Measurements from ENCODE around the gene NSMCE4A. TPM values are rescaled to one million over a fixed set of nuclear protein-coding genes. Genes with fewer than 3 reads are reported as not detected.
A peak's percentile ranks its signal among the peaks of the same experiment; 100 is the strongest.
"Not testable (repeated sequence)": the region's sequence is repeated elsewhere in the genome, so short reads cannot be mapped to it uniquely, and the experiment has no call there.

Gene NSMCE4A
- polyA plus RNA-seq, 4 donors: 55.8 to 79.2 (median 63.8) TPM

- H3K27me3 ChIP-seq (ENCODE audit: control insufficient read depth in 3 of 3, insufficient read depth in 3 of 3, low read length in 3 of 3): no peaks in the 10 kb centered on the region
- DNase-seq (no peak), FAIRE-seq (no peak)
- no peak overlapping the region for H3K4me3 ChIP-seq (ENCODE audit: low read depth in 1 of 3, low read length in 3 of 3)
- H3K27ac ChIP-seq (ENCODE audit: low read depth in 1 of 3, low read length in 2 of 3): no peak overlapping the region
- H3K36me3 ChIP-seq (ENCODE audit: control insufficient read depth in 3 of 3, insufficient read depth in 2 of 3, low read depth in 1 of 3, low read length in 3 of 3): no peaks in the 10 kb centered on the region
- H3K4me1 ChIP-seq (ENCODE audit: control insufficient read depth in 3 of 3, insufficient read depth in 2 of 3, low read depth in 1 of 3, low read length in 2 of 3): no peaks in the 10 kb centered on the region
- WGBS, 3 donors: 71 to 75% (median 72%) methylated on average over 1 of the region's 1 CpG
- H3K9me3 ChIP-seq (ENCODE audit: control insufficient read depth in 2 of 2, insufficient read depth in 1 of 2, low read depth in 1 of 2, low read length in 1 of 2): peaks cover 0 to 9% of the 10 kb centered on the region in 2 donors
These were observed 26.7 kb upstream of the NSMCE4A start for GRCh38 chr10:122001698-122002097.

- no peak overlapping the region for H3K27ac ChIP-seq (ENCODE audit: low read depth in 1 of 3, low read length in 2 of 3)
These were observed 24.3 kb upstream of the NSMCE4A start for GRCh38 chr10:121999301-121999700.

GRCh38 chr10:121998462-121998861 is 23.4 kb upstream of the NSMCE4A start:
- Histone ChIP-seq H3K36me3 (ENCODE audit: control insufficient read depth in 3 of 3, insufficient read depth in 2 of 3, low read depth in 1 of 3, low read length in 3 of 3) (no peaks in the 10 kb centered on the region), H3K27me3 (ENCODE audit: control insufficient read depth in 3 of 3, insufficient read depth in 3 of 3, low read length in 3 of 3) (no peaks in the 10 kb centered on the region), H3K27ac (ENCODE audit: low read depth in 1 of 3, low read length in 2 of 3) (no peak overlapping the region), H3K4me1 (ENCODE audit: control insufficient read depth in 3 of 3, insufficient read depth in 2 of 3, low read depth in 1 of 3, low read length in 2 of 3) (peaks cover 0 to 21% (median 0%) of the 10 kb centered on the region in 3 donors), H3K4me3 (ENCODE audit: low read depth in 1 of 3, low read length in 3 of 3) (no peak overlapping the region), H3K9me3 (ENCODE audit: control insufficient read depth in 2 of 2, insufficient read depth in 1 of 2, low read depth in 1 of 2, low read length in 1 of 2) (peaks cover 0 to 7% of the 10 kb centered on the region in 2 donors)
- DNase-seq (no peak), FAIRE-seq (no peak)
- whole genome bisulfite sequencing, 3 donors: 67 to 75% (median 72%) methylated on average over 6 of the region's 6 CpGs

More at GRCh38 chr10:121999301-121999700, 24.3 kb upstream of the NSMCE4A start:
- Histone ChIP-seq H3K4me1 (ENCODE audit: control insufficient read depth in 3 of 3, insufficient read depth in 2 of 3, low read depth in 1 of 3, low read length in 2 of 3) (peaks cover 0 to 13% (median 0%) of the 10 kb centered on the region in 3 donors), H3K27me3 (ENCODE audit: control insufficient read depth in 3 of 3, insufficient read depth in 3 of 3, low read length in 3 of 3) (no peaks in the 10 kb centered on the region), H3K36me3 (ENCODE audit: control insufficient read depth in 3 of 3, insufficient read depth in 2 of 3, low read depth in 1 of 3, low read length in 3 of 3) (no peaks in the 10 kb centered on the region), H3K9me3 (ENCODE audit: control insufficient read depth in 2 of 2, insufficient read depth in 1 of 2, low read depth in 1 of 2, low read length in 1 of 2) (peaks cover 0 to 7% of the 10 kb centered on the region in 2 donors), H3K4me3 (ENCODE audit: low read depth in 1 of 3, low read length in 3 of 3) (no peak overlapping the region)
- WGBS, 3 donors: 94 to 97% (median 95%) methylated on average over 4 of the region's 4 CpGs
- FAIRE-seq (no peak), DNase-seq (no peak)

GRCh38 chr10:121994429-121994941 is 19.5 kb upstream of the NSMCE4A start:
- Histone ChIP-seq H3K27ac (ENCODE audit: low read depth in 1 of 3, low read length in 2 of 3) (peak overlapping the region in 2 of 3 donors; percentile 70 to 74), H3K27me3 (ENCODE audit: control insufficient read depth in 3 of 3, insufficient read depth in 3 of 3, low read length in 3 of 3) (no peaks in the 10 kb centered on the region), H3K4me3 (ENCODE audit: low read depth in 1 of 3, low read length in 3 of 3) (no peak overlapping the region), H3K4me1 (ENCODE audit: control insufficient read depth in 3 of 3, insufficient read depth in 2 of 3, low read depth in 1 of 3, low read length in 2 of 3) (peaks cover 0 to 30% (median 0%) of the 10 kb centered on the region in 3 donors), H3K9me3 (ENCODE audit: control insufficient read depth in 2 of 2, insufficient read depth in 1 of 2, low read depth in 1 of 2, low read length in 1 of 2) (peaks cover 0 to 6% of the 10 kb centered on the region in 2 donors), H3K36me3 (ENCODE audit: control insufficient read depth in 3 of 3, insufficient read depth in 2 of 3, low read depth in 1 of 3, low read length in 3 of 3) (no peaks in the 10 kb centered on the region)
- WGBS, 3 donors: 9 to 26% (median 25%) methylated on average over 10 of the region's 10 CpGs
- DNase-seq (peak; percentile 77 to 79), FAIRE-seq (no peak)

GRCh38 chr10:121991727-121992126 is 16.7 kb upstream of the NSMCE4A start:
- not testable (repeated sequence) for FAIRE-seq; H3K27ac ChIP-seq (ENCODE audit: low read depth in 1 of 3, low read length in 2 of 3); H3K27me3 ChIP-seq (ENCODE audit: control insufficient read depth in 3 of 3, insufficient read depth in 3 of 3, low read length in 3 of 3); H3K36me3 ChIP-seq (ENCODE audit: control insufficient read depth in 3 of 3, insufficient read depth in 2 of 3, low read depth in 1 of 3, low read length in 3 of 3); H3K4me3 ChIP-seq (ENCODE audit: low read depth in 1 of 3, low read length in 3 of 3); DNase-seq
- peaks cover 0 to 30% (median 0%) of the 10 kb centered on the region in 3 donors for H3K4me1 ChIP-seq (ENCODE audit: control insufficient read depth in 3 of 3, insufficient read depth in 2 of 3, low read depth in 1 of 3, low read length in 2 of 3)
- H3K9me3 ChIP-seq (ENCODE audit: control insufficient read depth in 2 of 2, insufficient read depth in 1 of 2, low read depth in 1 of 2, low read length in 1 of 2): peaks cover 0 to 16% of the 10 kb centered on the region in 2 donors
- WGBS, 3 donors: 77 to 92% (median 91%) methylated on average over 4 of the region's 4 CpGs

- WGBS, 3 donors: 13 to 52% (median 32%) methylated on average over 9 of the region's 9 CpGs
- no peaks in the 10 kb centered on the region for H3K27me3 ChIP-seq (ENCODE audit: control insufficient read depth in 3 of 3, insufficient read depth in 3 of 3, low read length in 3 of 3)
- FAIRE-seq: no peak
- H3K4me1 ChIP-seq (ENCODE audit: control insufficient read depth in 3 of 3, insufficient read depth in 2 of 3, low read depth in 1 of 3, low read length in 2 of 3): peaks cover 0 to 26% (median 0%) of the 10 kb centered on the region in 3 donors
- H3K36me3 ChIP-seq (ENCODE audit: control insufficient read depth in 3 of 3, insufficient read depth in 2 of 3, low read depth in 1 of 3, low read length in 3 of 3): no peaks in the 10 kb centered on the region
- no peak overlapping the region for H3K27ac ChIP-seq (ENCODE audit: low read depth in 1 of 3, low read length in 2 of 3)
- peak overlapping the region in 1 of 3 donors; percentile 38 for H3K4me3 ChIP-seq (ENCODE audit: low read depth in 1 of 3, low read length in 3 of 3)
- peaks cover 0 to 16% of the 10 kb centered on the region in 2 donors for H3K9me3 ChIP-seq (ENCODE audit: control insufficient read depth in 2 of 2, insufficient read depth in 1 of 2, low read depth in 1 of 2, low read length in 1 of 2)
- DNase-seq: peak; percentile 67 to 71
These were observed 15.1 kb upstream of the NSMCE4A start for GRCh38 chr10:121990015-121990677.

GRCh38 chr10:121988361-121989324 is 13.6 kb upstream of the NSMCE4A start, which contains the start of gene TACC2:
TSS of gene TACC2 (plus strand) at chr10:121989163. CDS start at chr10:122021982, 32,819 bp downstream.
- FAIRE-seq: no peak
- 80 to 87% (median 83%) methylated on average over 15 of the region's 15 CpGs for WGBS, 3 donors
- Histone ChIP-seq H3K27me3 (ENCODE audit: control insufficient read depth in 3 of 3, insufficient read depth in 3 of 3, low read length in 3 of 3) (no peaks in the 10 kb centered on the region), H3K4me3 (ENCODE audit: low read depth in 1 of 3, low read length in 3 of 3) (peak within 1 kb of the TSS in 1 of 3 donors; percentile 38), H3K4me1 (ENCODE audit: control insufficient read depth in 3 of 3, insufficient read depth in 2 of 3, low read depth in 1 of 3, low read length in 2 of 3) (peaks cover 0 to 15% (median 0%) of the 10 kb centered on the region in 3 donors), H3K9me3 (ENCODE audit: control insufficient read depth in 2 of 2, insufficient read depth in 1 of 2, low read depth in 1 of 2, low read length in 1 of 2) (peaks cover 2 to 24% of the 10 kb centered on the region in 2 donors), H3K27ac (ENCODE audit: low read depth in 1 of 3, low read length in 2 of 3) (no peak within 1 kb of the TSS), H3K36me3 (ENCODE audit: control insufficient read depth in 3 of 3, insufficient read depth in 2 of 3, low read depth in 1 of 3, low read length in 3 of 3) (no peaks in the 10 kb centered on the region)
- DNase-seq: no peak

GRCh38 chr10:121984463-121984862 is 9.4 kb upstream of the NSMCE4A start:
- peaks cover 2 to 17% of the 10 kb centered on the region in 2 donors for H3K9me3 ChIP-seq (ENCODE audit: control insufficient read depth in 2 of 2, insufficient read depth in 1 of 2, low read depth in 1 of 2, low read length in 1 of 2)
- no peaks in the 10 kb centered on the region for H3K36me3 ChIP-seq (ENCODE audit: control insufficient read depth in 3 of 3, insufficient read depth in 2 of 3, low read depth in 1 of 3, low read length in 3 of 3)
- no peak overlapping the region for H3K4me3 ChIP-seq (ENCODE audit: low read depth in 1 of 3, low read length in 3 of 3)
- peak overlapping the region in 1 of 3 donors; percentile 69 for H3K27ac ChIP-seq (ENCODE audit: low read depth in 1 of 3, low read length in 2 of 3)
- FAIRE-seq: no peak
- WGBS, 3 donors: 76 to 85% (median 83%) methylated on average over 2 of the region's 2 CpGs
- H3K4me1 ChIP-seq (ENCODE audit: control insufficient read depth in 3 of 3, insufficient read depth in 2 of 3, low read depth in 1 of 3, low read length in 2 of 3): peaks cover 0 to 4% (median 0%) of the 10 kb centered on the region in 3 donors
- no peaks in the 10 kb centered on the region for H3K27me3 ChIP-seq (ENCODE audit: control insufficient read depth in 3 of 3, insufficient read depth in 3 of 3, low read length in 3 of 3)
- DNase-seq: no peak
